MM.1S (cell line): ENCODE measurements around the gene NR1I3.

ENCODE experiments used
- DNase-seq: peaks from one replicate; pipeline ENCODE4 v3.0.0-alpha.2; 2015
- H2AFZ ChIP-seq: fragments of 300-600 bp; sonication (generic); 2 replicates; pipeline ENCODE4 v1.6.0; 2016; ENCODE audit warnings: antibody characterized with exemption, low read length
- H3F3A ChIP-seq: fragments of 300-600 bp; sonication (generic); 2 replicates; pipeline ENCODE4 v1.6.1; 2016; ENCODE audit warnings: mild to moderate bottlenecking, antibody characterized with exemption, low read length, moderate library complexity, mixed read lengths; ENCODE audit not compliant: insufficient read depth
- H3K27ac ChIP-seq: fragments of 300-600 bp; sonication (generic); 2 replicates; pipeline ENCODE4 v1.5.1; 2016; ENCODE audit warnings: mild to moderate bottlenecking, low read length
- H3K27me3 ChIP-seq: fragments of 300-600 bp; sonication (generic); replicated peaks from 2 replicates; pipeline ENCODE4 v1.6.0; 2016; ENCODE audit warnings: low read length; ENCODE audit not compliant: insufficient read depth
- H3K36me3 ChIP-seq: fragments of 300-600 bp; sonication (generic); replicated peaks from 2 replicates; pipeline ENCODE4 v1.6.1; 2016; ENCODE audit warnings: mild to moderate bottlenecking, low read length, mixed read lengths; ENCODE audit not compliant: insufficient read depth
- H3K4me1 ChIP-seq: fragments of 300-600 bp; sonication (generic); 2 replicates; pipeline ENCODE4 v1.6.1; 2016; ENCODE audit warnings: low read length, mixed read lengths
- H3K4me2 ChIP-seq: fragments of 300-600 bp; sonication (generic); 2 replicates; pipeline ENCODE4 v1.6.0; 2016; ENCODE audit warnings: low read depth, low read length
- H3K4me3 ChIP-seq: fragments of 300-600 bp; sonication (generic); 2 replicates; pipeline ENCODE4 v1.5.1; 2016; ENCODE audit warnings: low read length, mixed read lengths
- H3K79me2 ChIP-seq: fragments of 300-600 bp; sonication (generic); 2 replicates; pipeline ENCODE4 v1.6.1; 2016; ENCODE audit warnings: mixed run types, low read length, mixed read lengths
- H3K9ac ChIP-seq: fragments of 300-600 bp; sonication (generic); 2 replicates; pipeline ENCODE4 v1.6.1; 2016; ENCODE audit warnings: low read length, mixed read lengths
- H3K9me2 ChIP-seq: fragments of 300-600 bp; sonication (generic); replicated peaks from 2 replicates; pipeline ENCODE4 v1.6.1; 2016; ENCODE audit warnings: mild to moderate bottlenecking, low read length, mixed read lengths; ENCODE audit not compliant: insufficient read depth
- H3K9me3 ChIP-seq: fragments of 300-600 bp; sonication (generic); replicated peaks from 2 replicates; pipeline ENCODE4 v1.6.1; 2016; ENCODE audit warnings: mild to moderate bottlenecking, low read length, mixed read lengths; ENCODE audit not compliant: insufficient read depth
- H4K20me1 ChIP-seq: fragments of 300-600 bp; sonication (generic); 2 replicates; pipeline ENCODE4 v1.6.1; 2016; ENCODE audit warnings: mild to moderate bottlenecking, low read length, moderate library complexity, mixed read lengths; ENCODE audit not compliant: insufficient read depth
- CTCF ChIP-seq: fragments of 300-600 bp; sonication (generic); IDR thresholded peaks from 2 replicates; pipeline ENCODE4 v1.5.1; 2016; ENCODE audit warnings: antibody characterized with exemption, low read length, mixed read lengths
- EZH2 ChIP-seq: fragments of 300-600 bp; sonication (generic); optimal IDR thresholded peaks from 2 replicates; pipeline ENCODE3; 2017; ENCODE audit warnings: low read depth, mild to moderate bottlenecking, antibody characterized with exemption, low read length, mixed read lengths
- EZH2phosphoT487 ChIP-seq: fragments of 300-600 bp; sonication (generic); IDR thresholded peaks from 2 replicates; pipeline ENCODE4 v1.6.1; 2018; ENCODE audit warnings: antibody characterized with exemption, low read length

Gene NR1I3

GRCh38 chr1:161266202-161266601, 28.2 kb upstream of the NR1I3 start:
- H3K27ac ChIP-seq: no peak overlapping the region
- H3F3A ChIP-seq: no peaks in the 10 kb centered on the region
- no peak overlapping the region for H2AFZ ChIP-seq
- no peaks in the 10 kb centered on the region for H3K27me3 ChIP-seq
- no peaks in the 10 kb centered on the region for H3K9me2 ChIP-seq
- H3K9ac ChIP-seq: no peak overlapping the region
- no peak overlapping the region for H3K4me2 ChIP-seq
- no peaks in the 10 kb centered on the region for H3K9me3 ChIP-seq
- H3K79me2 ChIP-seq: no peaks in the 10 kb centered on the region
- no peak overlapping the region for H3K4me3 ChIP-seq
- peaks cover 15% of the 10 kb centered on the region for H3K4me1 ChIP-seq
- no peak for TF ChIP-seq EZH2
- no peak for TF ChIP-seq CTCF
- no peak for TF ChIP-seq EZH2phosphoT487
- no peaks in the 10 kb centered on the region for H3K36me3 ChIP-seq
- no peak for DNase-seq
- no peaks in the 10 kb centered on the region for H4K20me1 ChIP-seq

GRCh38 chr1:161265305-161265704, 27.3 kb upstream of the NR1I3 start:
- no peak overlapping the region for H3K9ac ChIP-seq
- TF ChIP-seq EZH2phosphoT487 (no peak), EZH2 (no peak), CTCF (no peak)
- no peak overlapping the region for H3K4me2 ChIP-seq
- no peaks in the 10 kb centered on the region for H3K79me2 ChIP-seq
- no peak overlapping the region for H3K27ac ChIP-seq
- H3K27me3 ChIP-seq: no peaks in the 10 kb centered on the region
- H3K4me1 ChIP-seq: peaks cover 24% of the 10 kb centered on the region
- no peaks in the 10 kb centered on the region for H3F3A ChIP-seq
- H3K36me3 ChIP-seq: no peaks in the 10 kb centered on the region
- H3K9me3 ChIP-seq: no peaks in the 10 kb centered on the region
- no peak for DNase-seq
- H2AFZ ChIP-seq: no peak overlapping the region
- H3K9me2 ChIP-seq: no peaks in the 10 kb centered on the region
- no peaks in the 10 kb centered on the region for H4K20me1 ChIP-seq
- H3K4me3 ChIP-seq: no peak overlapping the region

DNA sequence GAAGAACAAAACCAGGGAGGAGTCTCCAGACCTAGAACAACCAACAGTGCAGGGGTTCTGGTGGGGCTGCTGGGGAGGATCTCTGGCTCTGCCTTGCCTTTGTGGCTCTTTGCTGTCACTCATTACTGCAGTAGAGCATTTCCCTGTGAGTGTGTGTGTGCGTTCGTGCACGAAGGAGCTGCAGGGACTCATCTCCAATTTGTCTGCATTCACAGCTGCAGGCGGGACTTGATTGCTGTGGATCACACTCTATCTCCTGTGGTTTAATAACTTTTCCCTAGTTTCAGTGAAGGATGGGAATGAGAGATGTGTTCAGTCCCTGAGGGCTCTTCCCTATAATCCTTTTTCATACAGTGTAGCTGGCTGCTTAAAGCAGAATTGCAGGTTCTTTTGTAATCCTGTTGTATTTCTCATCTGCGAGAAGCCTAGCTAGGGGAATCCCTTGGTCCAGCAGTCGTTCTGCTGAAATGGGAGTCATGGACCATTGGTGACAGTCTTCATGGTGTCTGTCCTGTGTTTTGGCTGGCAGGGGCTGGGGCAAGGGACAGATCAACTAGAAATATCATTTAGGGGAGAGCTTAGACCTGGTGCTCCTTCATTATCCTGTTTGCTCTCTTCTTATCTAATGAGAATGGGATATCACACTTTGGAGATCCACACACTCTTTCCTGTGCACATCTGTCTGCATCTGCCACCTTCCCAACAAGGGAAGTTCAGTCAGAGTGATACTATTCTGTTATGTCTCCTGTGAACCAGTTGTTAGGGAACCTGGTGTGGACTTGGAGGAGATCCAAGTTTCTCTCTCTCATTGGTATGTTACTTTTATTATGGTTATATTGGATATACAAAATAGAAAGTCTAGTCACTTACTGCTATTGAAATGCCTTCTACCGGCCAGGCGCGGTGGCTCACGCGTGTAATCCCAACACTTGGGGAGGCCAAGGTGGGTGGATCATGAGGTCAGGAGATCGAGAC, 23.5 kb upstream of the NR1I3 start:
- Histone ChIP-seq H3K79me2 (no peaks in the 10 kb centered on the region), H3K4me2 (peak overlapping the region; percentile 10; the same call in 1 of the 2 replicates), H3K27ac (no peak overlapping the region), H2AFZ (peak overlapping the region; percentile 18; the same call in 1 of the 2 replicates), H3F3A (no peaks in the 10 kb centered on the region), H4K20me1 (no peaks in the 10 kb centered on the region), H3K27me3 (peaks cover 4% of the 10 kb centered on the region; the same call in 1 of the 2 replicates), H3K9ac (no peak overlapping the region), H3K4me3 (no peak overlapping the region), H3K9me3 (no peaks in the 10 kb centered on the region), H3K36me3 (no peaks in the 10 kb centered on the region), H3K9me2 (no peaks in the 10 kb centered on the region), H3K4me1 (peaks cover 14% of the 10 kb centered on the region)
- TF ChIP-seq CTCF (no peak), EZH2 (no peak), EZH2phosphoT487 (no peak)
- no peak for DNase-seq
